Esophagus mucosa (tissue), 1 donor: Measurements from ENCODE around the gene MAOB. TPM values are rescaled to one million over a fixed set of nuclear protein-coding genes. Genes with fewer than 3 reads are reported as not detected.
"Not testable (repeated sequence)": the region's sequence is repeated elsewhere in the genome, so short reads cannot be mapped to it uniquely, and the experiment has no call there.

Experiments
- ATAC-seq: fragments of 200-7000 bp; cut with Tn5 transposase; one replicate; pipeline ENCODE4 v1.9.1; 2020
- total RNA-seq: library from RNA; stranded (reverse); gene quantifications from one replicate; pipeline ENCODE4 v1.2.4, GENCODE V29; 2023
- donor health status: DM: yes; HTN: yes; CAD: no.

Gene MAOB
- 5.5 TPM for total RNA-seq

DNA sequence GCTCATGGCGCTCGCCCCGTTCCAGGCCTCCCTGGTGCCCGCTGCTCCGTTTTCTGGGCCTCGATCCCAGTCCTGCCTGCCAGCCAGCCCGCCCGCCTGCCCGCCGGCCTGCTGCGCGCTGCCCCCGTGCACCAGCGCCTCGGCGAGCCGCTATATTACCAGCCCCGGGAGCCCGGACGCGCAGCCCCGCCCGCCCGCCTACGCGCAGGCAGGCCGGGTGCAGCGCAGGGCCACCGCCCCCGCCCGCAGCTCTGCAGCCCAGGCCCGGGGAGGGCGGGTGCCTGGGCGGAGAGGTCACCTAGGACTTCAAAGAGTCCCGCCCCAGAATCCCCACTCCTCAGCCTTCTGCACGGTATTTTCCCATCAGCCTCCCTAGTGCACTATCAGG lies at the start of gene MAOB:
Gene MAOB (minus strand): TSS at position 157 of the 388 bp plus-strand sequence. CDS start 151 bp downstream, at position 6.
- peak; percentile 78 for ATAC-seq

DNA sequence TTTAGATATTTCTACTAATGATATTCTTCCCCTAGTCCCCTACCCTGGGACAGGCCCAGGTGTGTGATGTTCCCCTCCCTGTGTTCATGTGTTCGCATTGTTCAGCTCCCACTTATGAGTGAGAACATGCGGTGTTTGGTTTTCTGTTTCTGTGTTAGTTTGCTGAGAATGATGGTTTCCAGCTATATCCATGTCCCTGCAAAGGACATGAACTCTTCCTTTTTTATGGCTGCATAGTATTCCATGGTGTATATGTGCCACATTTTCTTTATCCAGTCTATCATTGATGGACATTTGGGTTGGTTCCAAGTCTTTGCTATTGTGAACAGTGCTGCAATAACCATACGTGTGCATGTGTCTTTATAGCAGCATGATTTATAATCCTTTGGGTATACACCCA lies 39.8 kb upstream of the MAOB start:
- ATAC-seq: not testable (repeated sequence)

DNA sequence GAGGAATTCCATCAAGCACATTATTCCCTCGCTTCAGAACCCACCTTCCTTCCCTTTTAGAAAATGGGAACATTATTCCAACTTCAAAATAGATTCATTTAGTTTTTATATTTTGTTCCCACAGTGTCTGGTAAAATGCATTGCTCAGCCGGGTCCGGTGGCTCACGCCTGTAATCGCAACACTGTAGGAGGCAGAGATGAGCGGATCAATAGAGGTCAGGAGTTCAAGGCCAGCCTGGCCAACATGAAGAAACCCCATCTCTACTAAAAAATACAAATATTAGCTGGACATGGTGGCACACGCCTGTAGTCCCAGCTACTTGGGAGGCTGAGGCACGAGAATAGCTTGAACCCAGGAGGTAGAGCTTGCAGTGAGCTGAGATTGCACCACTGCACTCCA lies 28.5 kb upstream of the MAOB start:
- ATAC-seq: not testable (repeated sequence)

DNA sequence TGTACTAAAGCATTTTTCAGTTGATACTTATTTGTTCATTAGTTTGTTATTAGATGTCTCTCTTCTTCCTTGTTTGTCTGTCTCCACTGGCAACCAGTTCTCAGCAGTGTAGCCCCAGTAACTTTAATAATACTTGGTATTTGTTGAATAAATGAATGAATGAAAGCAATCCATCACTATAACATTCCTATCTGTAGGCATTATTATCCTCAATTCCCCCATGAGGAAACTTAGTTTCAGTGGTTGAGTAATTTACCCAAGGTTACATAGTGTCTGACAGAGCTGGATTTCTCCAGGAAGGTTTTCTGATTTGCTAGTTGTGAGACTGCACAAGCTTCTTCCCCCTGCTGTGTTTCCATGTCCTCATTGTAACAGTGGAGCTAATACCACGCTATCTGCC lies 27.8 kb upstream of the MAOB start:
- ATAC-seq: no peak

DNA sequence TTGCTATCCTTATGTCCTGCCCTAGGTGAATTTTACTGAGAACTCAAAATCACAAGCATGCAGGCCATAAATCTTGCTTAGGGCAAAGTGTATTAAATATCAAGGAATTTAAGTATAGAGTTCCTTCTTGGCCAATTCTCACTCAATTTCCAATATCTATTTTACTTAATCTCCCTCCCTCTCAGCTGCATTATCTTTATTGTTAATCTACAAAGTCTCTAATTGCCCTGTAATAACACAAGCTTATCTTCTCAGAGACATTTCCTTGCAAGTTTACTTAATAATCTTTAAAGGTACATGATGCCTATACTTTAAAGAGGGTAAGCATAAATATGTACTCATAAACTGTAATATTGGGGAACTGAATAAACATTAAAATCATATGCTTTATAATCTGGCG lies 26.9 kb upstream of the MAOB start:
- ATAC-seq: no peak

DNA sequence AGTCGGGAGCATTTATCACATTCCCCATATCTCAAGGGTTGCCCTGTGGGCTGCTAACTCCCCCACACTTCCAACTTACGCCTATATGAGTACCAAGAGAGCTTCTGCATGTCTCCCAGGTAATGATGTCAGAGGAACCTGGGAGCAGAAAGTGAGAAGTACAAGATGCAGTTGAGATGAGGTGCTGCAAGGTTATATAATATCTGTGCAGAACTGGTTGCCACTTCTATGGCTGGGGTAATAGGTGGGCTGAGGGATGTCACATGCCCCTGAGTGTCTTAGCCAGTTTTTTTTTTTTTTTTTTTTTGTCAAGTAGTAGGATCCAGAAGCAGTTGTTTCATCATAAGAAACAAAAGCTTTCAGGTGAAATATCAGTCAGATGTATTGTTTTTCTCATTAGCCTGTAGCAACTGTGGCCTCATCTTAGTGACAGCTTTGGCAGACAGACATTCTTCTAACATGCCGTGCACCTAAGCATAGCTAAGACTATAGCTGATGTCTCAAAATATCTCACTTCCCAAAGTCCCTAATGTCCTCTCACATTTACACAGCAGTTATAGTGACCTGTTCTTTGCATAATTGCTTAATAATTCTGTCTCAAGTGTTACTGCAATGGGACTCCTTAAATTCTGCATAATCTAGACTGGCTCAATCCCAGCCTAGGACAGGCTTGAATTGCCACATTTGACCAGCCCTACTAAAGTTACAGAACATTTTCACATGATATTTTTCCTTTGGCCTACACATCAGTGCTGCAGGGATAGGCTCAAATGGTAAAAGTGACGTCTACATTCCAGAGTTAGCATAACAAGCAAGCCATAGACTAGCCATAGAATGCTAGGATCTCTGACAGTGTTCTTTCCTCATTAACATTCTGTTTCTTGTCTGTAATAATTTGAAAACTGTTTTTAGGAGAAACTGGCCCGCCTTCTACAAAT lies 17.9 kb upstream of the MAOB start:
- no peak for ATAC-seq

DNA sequence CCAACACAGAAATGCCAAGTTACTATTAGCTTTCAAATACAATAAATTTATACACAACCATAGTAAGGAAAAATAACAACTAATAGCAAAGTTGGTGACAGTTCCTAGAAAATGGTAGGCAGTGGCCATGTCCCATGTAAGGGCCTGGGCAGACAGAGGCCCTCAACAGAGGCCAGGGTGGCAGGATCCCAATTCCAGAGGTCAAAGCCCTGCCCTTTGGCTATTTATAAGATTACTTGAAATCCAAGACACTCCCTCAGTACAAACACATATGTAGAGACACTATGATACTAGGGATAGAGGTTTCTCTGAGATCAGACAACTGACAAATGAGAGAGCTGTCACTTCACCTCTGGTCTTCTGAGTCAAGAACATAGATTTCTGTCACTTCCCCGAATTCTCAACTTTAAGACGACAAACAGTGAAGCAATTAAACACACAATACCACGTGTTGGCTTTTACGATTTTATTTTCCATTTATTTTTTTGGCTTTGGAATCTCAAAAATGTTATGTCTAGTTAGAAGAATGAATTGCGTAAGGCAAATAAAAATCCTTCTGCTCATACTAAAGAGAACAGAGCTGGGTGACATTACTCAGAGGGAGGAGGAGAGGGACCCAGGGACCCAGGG lies 16.3 kb upstream of the MAOB start:
- ATAC-seq: no peak

DNA sequence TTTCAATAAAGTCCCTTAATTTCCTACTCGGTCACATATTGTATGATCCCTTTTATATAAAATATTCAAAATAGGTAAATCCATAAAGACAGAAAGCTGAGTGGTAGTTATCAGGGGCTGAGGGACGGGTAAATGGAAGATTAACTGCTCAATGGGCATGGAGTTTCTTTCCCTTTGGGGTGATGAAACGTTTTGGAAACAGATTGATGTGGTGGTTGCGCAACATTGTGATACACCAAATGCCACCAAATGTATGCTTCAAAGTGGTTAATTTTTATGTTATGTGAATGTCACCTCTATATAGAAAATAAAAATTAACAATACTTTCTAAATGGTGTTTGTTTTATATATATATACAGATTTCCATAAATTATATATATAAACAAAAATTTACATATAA lies 15.0 kb upstream of the MAOB start:
- ATAC-seq: no peak

DNA sequence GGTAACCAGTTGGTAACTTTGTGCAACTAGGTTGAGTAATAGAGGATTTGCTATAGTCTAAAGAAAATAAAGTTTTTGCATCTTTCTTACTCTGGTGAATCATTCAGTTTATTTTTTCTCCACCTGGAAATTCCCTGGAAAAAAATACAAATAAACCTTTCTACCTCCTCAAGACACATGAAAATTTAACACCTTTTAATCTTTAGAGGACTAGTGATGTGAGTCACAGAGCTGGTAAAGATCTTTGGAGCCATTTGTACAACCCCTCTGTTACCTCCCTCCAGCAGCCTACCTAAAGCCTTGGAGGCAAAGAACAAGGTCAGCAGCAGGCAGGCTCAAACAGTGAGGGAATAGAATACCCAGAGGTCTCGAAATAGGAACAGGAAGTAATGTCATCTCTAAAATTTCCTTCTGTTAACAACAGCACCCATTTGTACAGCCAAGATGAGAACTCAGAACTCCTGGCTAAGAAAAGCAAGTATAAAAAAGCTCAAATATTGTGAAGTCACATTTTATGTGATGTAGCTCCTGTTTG lies 10.2 kb upstream of the MAOB start:
- no peak for ATAC-seq

DNA sequence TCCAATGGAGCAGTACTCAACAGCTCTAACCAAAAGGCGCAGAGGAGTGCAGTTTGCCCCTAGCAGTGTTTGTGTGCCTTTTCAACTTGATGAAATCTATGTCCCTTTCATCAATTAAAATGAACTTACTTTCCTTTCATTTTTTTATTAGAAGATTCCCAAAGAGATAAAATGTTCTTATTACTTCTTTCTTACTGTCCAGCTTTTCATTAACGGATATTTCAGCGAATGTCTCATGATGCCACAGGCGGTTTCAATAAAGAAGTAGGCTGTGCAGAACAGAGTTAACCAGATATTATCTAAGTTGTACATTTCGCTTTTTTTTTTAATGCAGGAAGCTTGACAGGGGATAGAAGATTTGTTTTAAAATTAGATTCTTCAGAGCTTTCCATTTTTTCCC lies 3.4 kb upstream of the MAOB start:
- no peak for ATAC-seq

DNA sequence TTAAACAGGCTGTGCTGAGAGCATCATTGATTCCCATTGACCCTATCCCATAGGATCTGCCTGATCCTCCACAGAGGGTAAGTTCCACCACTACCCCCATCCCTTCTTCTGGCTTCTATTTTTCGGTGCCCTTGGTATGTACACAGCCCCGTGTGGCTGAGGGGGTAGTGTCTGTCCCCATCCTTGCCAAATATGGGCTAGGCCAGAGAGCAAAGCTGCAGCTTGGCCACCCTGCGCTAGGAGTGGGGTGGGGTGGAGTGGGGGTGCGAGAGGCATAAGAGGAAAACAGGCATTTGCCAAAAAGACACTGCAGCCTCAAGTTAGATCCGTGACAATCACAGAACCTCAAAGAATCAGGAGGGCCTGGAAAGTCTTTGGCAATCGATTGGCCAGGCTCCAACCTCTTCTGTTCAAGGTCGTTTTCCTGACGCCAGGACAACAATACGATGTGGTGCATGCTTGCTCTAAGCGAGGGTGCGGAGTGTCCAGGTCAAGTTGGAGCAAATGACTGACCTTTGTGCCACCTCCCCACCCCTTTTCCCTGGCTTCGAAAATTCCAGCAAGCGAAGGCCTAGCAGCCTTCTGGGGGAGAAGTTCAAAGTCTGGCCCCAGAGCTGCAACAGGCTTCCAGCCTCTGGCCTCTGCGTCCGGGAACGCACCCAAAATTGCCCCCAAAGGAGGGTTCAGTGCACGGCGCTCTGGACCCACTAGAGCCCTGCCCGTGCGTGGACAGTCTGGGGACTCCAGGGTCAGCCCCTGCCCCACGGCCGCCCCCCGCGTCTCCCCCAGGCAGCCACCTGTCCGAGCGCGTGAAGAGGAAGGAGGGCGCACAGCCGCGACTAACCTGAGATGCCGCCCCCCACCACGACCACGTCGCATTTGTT lies 598 bp downstream of the MAOB start:
- ATAC-seq: peak; percentile 9

DNA sequence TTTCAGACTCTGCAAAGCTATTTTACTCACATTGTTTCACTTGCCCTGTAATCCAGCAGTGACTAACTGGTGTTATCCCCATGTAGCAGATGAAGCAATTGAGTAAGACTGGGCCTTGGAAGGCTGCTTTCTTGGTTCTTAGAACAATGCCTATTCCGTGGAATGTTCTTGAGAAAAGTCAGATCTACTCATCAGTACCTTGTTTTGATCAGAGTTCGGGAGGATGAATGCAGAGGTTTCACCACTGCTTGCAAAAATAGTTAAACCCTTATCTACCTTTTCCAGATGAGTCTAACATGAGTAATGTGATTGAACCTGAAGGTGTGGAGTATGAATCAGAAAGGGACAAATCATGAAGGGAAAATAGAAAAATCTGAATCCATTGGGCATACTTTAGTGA lies 1.8 kb downstream of the MAOB start:
- peak; percentile 40 for ATAC-seq

DNA sequence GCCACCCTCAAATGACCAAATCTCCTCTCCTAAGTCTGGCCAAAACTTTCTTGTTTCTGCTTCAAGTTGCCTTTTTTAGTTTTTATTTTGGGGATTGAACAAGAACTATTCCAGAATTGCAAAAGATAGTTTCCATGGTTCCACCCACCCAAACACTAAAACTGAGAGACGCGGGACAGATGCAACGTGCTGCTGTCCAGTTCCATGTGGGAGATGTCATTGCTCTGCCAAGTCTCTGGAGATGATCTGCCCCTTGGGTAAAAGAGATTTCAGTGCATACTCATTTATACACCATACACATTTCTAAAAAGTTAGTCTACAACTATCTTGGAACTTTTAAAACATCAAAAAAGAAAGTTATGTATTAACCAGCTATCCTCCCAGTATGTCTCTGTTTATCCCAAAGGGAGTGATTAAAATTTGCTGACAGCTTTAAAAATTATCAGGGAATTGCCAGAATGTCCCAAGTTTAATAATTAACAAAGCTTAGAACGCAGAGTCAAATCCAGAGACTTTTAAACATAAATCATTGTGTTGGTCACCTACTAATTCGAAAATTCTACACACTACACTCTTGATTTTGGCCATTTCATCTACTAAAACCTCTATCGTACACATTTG lies 3.2 kb downstream of the MAOB start:
- ATAC-seq: no peak

DNA sequence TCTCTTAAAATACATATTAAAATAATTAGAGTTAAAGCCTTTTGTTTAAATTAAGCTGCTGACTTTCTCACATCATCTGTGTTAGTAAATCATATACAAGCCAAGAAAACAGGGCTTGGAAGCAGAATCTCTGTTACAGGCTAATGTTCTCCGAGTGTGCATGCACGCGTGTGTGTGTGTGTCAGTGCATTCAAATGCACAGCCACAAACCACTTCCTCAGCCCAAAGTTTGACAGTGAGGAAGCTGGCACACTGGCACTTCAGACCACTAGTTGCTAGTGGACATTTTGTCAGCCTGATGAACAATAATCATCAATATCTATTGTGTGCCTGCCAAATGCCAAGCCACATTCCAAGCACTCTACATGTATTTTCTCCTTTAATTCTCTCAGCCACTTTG lies 5.6 kb downstream of the MAOB start:
- no peak for ATAC-seq

DNA sequence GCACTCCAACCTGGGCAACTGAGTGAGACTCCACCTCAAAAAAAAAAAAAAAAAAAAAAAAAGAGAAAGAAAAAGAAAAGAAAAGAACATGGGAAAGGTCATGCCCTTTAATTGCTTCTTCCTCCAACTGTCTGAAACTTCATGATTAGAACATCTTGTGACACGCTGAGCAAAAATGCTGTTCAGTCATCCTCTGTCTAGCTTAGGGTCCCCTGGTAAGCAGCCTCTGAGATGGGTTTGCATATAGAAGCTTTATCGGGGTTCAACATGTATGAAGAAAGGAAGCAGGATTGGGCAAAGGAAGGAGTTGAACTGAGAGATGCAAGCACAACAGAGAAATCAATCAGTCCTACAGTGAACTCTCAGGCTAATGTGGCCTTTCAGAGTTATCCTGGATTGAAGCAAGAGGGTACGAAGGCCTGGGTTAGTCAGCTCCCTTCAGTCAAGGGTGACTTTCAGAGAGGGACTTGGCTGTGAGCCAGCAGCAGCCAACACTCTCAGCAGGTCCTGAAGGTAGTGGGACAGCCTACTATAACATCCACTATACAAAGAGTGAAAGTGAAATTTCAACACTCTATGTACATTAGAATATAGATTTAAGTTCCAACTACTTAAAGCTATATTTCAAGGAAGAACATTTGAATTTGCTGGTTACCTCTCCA lies 11.4 kb downstream of the MAOB start:
- ATAC-seq: no peak

DNA sequence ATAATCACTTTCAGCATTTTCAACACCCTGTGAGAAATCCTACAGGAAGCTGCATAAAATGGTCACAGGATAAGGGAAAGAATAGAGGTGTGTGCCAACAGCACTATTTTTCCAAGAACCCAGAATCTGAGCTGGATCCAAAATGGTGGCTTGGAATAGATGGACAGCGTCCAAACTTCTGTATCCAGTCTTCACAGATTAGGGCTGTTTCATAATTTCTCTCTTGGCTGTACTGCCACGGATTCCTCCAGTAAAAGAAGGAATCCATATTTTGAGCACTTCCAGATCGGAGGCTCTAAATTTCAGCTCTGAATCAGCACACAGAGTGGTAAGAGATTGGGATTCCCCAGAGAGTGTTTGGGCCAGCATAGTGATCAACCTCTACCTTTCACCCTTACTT lies 12.2 kb downstream of the MAOB start:
- ATAC-seq: no peak

DNA sequence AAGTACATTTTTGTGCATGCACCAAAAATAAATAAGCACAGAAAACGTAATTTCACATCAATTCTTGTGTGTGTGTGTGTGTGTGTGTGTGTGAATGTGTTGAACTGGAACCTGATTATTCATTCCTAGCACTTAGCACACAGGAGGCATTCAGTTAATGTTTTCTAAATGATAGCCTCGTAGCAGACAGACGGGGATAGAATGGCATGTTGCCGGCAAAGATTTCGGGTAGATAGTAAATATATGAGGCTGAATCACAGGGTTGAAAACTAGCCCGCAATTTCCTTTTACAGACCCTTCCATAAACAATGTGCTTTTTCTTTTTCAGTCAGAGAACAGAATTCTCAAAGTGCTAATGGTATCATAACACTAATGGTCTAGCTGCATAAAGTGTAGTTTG lies 13.5 kb downstream of the MAOB start:
- ATAC-seq: no peak

DNA sequence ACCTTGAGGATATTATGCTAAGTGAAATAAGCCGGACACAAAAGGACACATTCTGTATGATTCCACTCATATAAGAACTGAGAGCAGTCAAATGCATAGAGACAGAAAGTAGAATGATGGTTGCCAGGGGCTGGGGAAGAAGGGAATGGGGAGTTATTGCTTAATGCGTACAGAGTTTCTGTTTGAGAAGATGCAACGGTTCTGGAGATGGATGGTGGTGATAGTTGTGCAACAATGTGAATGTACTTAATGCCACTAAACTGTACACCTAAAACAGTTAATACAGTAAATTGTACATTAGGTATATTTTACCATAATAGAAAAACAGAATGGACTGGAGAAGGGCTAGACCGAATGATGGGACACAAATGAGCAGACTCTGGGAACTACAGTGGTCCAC lies 15.8 kb downstream of the MAOB start:
- no peak for ATAC-seq

DNA sequence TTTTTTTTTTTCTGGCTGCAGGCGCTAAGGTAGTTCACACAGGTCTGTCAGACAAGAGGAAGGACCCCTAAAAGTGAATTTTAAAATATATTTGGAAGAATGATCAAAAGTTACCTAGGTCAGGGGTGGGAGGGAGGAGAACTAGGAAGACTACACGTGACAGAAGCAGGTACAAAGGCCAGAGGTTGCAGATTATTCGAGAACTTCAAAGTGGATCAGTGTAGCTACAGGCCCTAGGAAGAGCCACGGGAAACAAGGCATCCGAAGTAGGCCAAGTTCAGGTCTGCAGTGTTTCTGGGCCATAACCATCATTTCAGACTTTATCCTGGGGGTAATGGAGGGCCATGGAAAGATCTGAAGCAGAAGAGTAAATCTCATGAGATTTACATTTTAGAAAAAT lies 16.5 kb downstream of the MAOB start:
- no peak for ATAC-seq

DNA sequence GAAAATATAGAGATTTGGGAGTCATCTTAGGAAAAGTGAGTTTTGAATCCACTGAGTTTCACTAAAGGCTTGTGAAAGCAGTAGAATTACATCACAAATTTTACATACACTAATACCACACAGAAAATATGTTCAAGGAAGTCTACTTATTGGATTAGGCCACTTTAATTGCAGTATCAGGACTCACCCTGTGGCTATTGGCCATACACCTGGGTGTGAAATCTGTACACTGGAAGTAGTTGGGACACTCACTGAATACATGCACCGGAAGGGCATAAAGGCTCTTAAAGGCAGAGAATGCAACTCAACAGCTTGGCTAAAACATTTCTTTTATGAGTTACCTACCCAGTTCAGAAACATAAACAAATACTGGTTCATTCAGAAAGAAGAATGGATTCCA lies 19.8 kb downstream of the MAOB start:
- peak; percentile 77 for ATAC-seq

DNA sequence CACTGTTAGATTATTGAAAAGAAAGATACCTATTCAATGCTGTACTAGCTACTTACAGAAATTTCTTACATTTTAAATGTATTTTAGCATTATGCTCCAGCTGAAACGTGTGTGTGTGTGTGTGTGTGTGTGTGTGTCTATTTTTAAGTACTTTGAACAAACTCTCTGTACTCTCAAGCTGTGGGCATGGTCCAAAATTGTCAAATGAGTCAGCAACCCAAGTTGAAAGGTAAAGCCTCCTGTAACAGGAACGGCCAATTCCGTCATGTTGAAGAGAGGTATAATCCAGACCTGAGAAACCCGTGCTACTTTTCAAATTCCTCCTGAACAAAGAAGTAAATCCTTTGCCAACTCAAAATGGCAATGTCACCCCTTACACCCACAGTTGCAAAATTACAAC lies 20.5 kb downstream of the MAOB start:
- ATAC-seq: peak; percentile 85
